A549 (cell line): ENCODE results near the gene HS6ST3. TPM values are rescaled to one million over a fixed set of nuclear protein-coding genes. Genes with fewer than 3 reads are reported as not detected.
"Not testable (repeated sequence)": the region's sequence is repeated elsewhere in the genome, so short reads cannot be mapped to it uniquely, and the experiment has no call there.

Experiments
- ATAC-seq, 2 experiments: fragments of 200-7000 bp in 1 of 2; fragments of >200 bp in 1 of 2; cut with Nextera tagmentation in 1 of 2; cut with Tn5 transposase in 1 of 2; 3 replicates each; pipeline versions ENCODE4 v1.8.0 to v1.9.1; 2018 to 2020; ENCODE audit warnings: mild to moderate bottlenecking in 1 of 2, moderate library complexity in 1 of 2
- CTCF ChIA-PET: fragments of 300-600 bp; sonication (Branson Sonifier 250); formaldehyde crosslinking; extraction: SDS; loops from one replicate; lab custom pipeline; 2021; ENCODE audit warnings: antibody characterized with exemption, inconsistent platforms; lab: Yijun Ruan, JAX
- POLR2A ChIA-PET: fragments of 350-600 bp; formaldehyde crosslinking; extraction: SDS; loops from one replicate; lab custom pipeline; 2021; ENCODE audit warnings: antibody characterized with exemption, inconsistent platforms; lab: Yijun Ruan, JAX
- DNase-seq, 2 experiments: peaks; one replicate each; pipeline versions ENCODE4 v3.0.0 to v3.0.0-alpha.2; 2011 to 2016; ENCODE audit warnings: low read depth in 1 of 2, low spot score in 1 of 2
- FAIRE-seq: peaks from 2 replicates; lab custom pipeline; 2011; peaks lifted over from hg19 to GRCh38; lab: Jason Lieb, UNC
- H3K27ac ChIP-seq, 2 experiments: fragments of >200 bp; sonication (Bioruptor Twin); formaldehyde crosslinking; 3 replicates each; pipeline ENCODE4 v1.5.1; 2016 to 2017
- H3K4me1 ChIP-seq: fragments of >200 bp; sonication (Bioruptor Twin); formaldehyde crosslinking; 3 replicates; pipeline ENCODE4 v1.6.1; 2016
- H3K4me2 ChIP-seq: fragments of >200 bp; sonication (Bioruptor Twin); formaldehyde crosslinking; 3 replicates; pipeline ENCODE4 v1.6.1; 2016
- H3K4me3 ChIP-seq: fragments of >200 bp; sonication (Bioruptor Twin); formaldehyde crosslinking; 3 replicates; pipeline ENCODE4 v1.5.1; 2016
- H3K9me3 ChIP-seq: fragments of >200 bp; sonication (Bioruptor Twin); formaldehyde crosslinking; 3 replicates; pipeline ENCODE4 v1.6.1; 2016
- BHLHE40 ChIP-seq: IDR thresholded peaks from 2 replicates; pipeline ENCODE4 v1.6.1; 2012; ENCODE audit warnings: low read depth, low read length, inconsistent platforms
- CBX8 ChIP-seq: fragments of 200-600 bp; sonication (generic); IDR thresholded peaks from 2 replicates; pipeline ENCODE4 v1.6.1; 2016
- CEBPB ChIP-seq, 2 experiments: fragments of >200 bp in 1 of 2; sonication (Bioruptor Twin) in 1 of 2; formaldehyde crosslinking in 1 of 2; IDR thresholded peaks; 2 replicates each; pipeline ENCODE4 v1.6.1; 2012 to 2016
- CHD2 ChIP-seq: fragments of 150-350 bp; IDR thresholded peaks from 2 replicates; pipeline ENCODE4 v1.6.1; 2014; ENCODE audit warnings: low read length; ENCODE audit not compliant: partially characterized antibody
- CHD4 ChIP-seq: fragments of 200-600 bp; sonication (generic); IDR thresholded peaks from 2 replicates; pipeline ENCODE4 v1.6.1; 2016; ENCODE audit warnings: antibody characterized with exemption, mild to moderate bottlenecking, borderline replicate concordance
- EHMT2 ChIP-seq: fragments of 200-600 bp; sonication (generic); IDR thresholded peaks from 2 replicates; pipeline ENCODE4 v1.6.1; 2016; ENCODE audit warnings: antibody characterized with exemption, low read depth, mild to moderate bottlenecking, moderate library complexity
- ELK1 ChIP-seq: fragments of 150-350 bp; IDR thresholded peaks from 2 replicates; pipeline ENCODE4 v1.6.1; 2014; ENCODE audit warnings: low read depth, mild to moderate bottlenecking, low read length
- EP300 ChIP-seq, 2 experiments: fragments of >200 bp; sonication (Bioruptor Twin); formaldehyde crosslinking; IDR thresholded peaks; 2 replicates in 1 of 2; 3 replicates in 1 of 2; pipeline ENCODE4 v1.6.1; 2016 to 2017
- GATA3 ChIP-seq: IDR thresholded peaks from 2 replicates; pipeline ENCODE4 v1.6.1; 2012; ENCODE audit warnings: borderline replicate concordance
- HEYL ChIP-seq: fragments of 250-450 bp; sonication (Bioruptor Pico); IDR thresholded peaks from 2 replicates; pipeline ENCODE4 v1.8.0; 2021; ENCODE audit warnings: mild to moderate bottlenecking, moderate library complexity
- HMGXB4 ChIP-seq: fragments of 250-450 bp; sonication (Bioruptor Pico); IDR thresholded peaks from 2 replicates; pipeline ENCODE4 v1.5.0; 2021; ENCODE audit warnings: mild to moderate bottlenecking, moderate library complexity, borderline replicate concordance
- HOXB5 ChIP-seq: fragments of 250-450 bp; sonication (Bioruptor Pico); IDR thresholded peaks from 2 replicates; pipeline ENCODE4 v1.5.0; 2020; ENCODE audit warnings: mild to moderate bottlenecking, moderate library complexity
- JUN ChIP-seq, 2 experiments: fragments of >200 bp; sonication (Bioruptor Twin); formaldehyde crosslinking; IDR thresholded peaks; 2 replicates in 1 of 2; 3 replicates in 1 of 2; pipeline ENCODE4 v1.6.1; 2016 to 2017
- MAFK ChIP-seq: fragments of 450-650 bp; IDR thresholded peaks from 2 replicates; pipeline ENCODE4 v1.6.1; 2014; ENCODE audit not compliant: partially characterized antibody
- MAZ ChIP-seq: fragments of 150-350 bp; IDR thresholded peaks from 2 replicates; pipeline ENCODE4 v1.6.1; 2014; ENCODE audit warnings: antibody characterized with exemption, low read depth, low read length, borderline replicate concordance
- MYC ChIP-seq: IDR thresholded peaks from 2 replicates; pipeline ENCODE4 v1.6.1; 2012; ENCODE audit warnings: mild to moderate bottlenecking, inconsistent platforms, low read length, improper control_type of control experiment, borderline replicate concordance
- NFE2L2 ChIP-seq: fragments of 150-350 bp; conservative IDR thresholded peaks from 2 replicates; pipeline ENCODE4 v1.6.1; 2014; ENCODE audit warnings: low read length
- NPAS2 ChIP-seq: fragments of 250-450 bp; sonication (Bioruptor Pico); IDR thresholded peaks from 2 replicates; pipeline ENCODE4 v1.8.0; 2022; ENCODE audit warnings: mild to moderate bottlenecking, moderate library complexity, borderline replicate concordance
- PBX3 ChIP-seq: IDR thresholded peaks from 2 replicates; pipeline ENCODE4 v1.6.1; 2012
- POLR2A ChIP-seq: IDR thresholded peaks from 2 replicates; pipeline ENCODE4 v1.6.1; 2012; ENCODE audit warnings: mild to moderate bottlenecking, low read length
- RARB ChIP-seq: fragments of 250-450 bp; sonication (Bioruptor Pico); IDR thresholded peaks from 2 replicates; pipeline ENCODE4 v1.8.0; 2021; ENCODE audit warnings: mild to moderate bottlenecking, moderate library complexity
- RCOR1 ChIP-seq: fragments of 150-350 bp; IDR thresholded peaks from 2 replicates; pipeline ENCODE4 v1.6.1; 2014; ENCODE audit warnings: antibody characterized with exemption, low read length, low read depth
- RNF2 ChIP-seq: fragments of 200-600 bp; sonication (generic); IDR thresholded peaks from 2 replicates; pipeline ENCODE4 v1.6.1; 2016; ENCODE audit warnings: low read depth, mild to moderate bottlenecking, antibody characterized with exemption, moderate library complexity, borderline replicate concordance
- TFCP2L1 ChIP-seq: fragments of 250-450 bp; sonication (Bioruptor Pico); IDR thresholded peaks from 2 replicates; pipeline ENCODE4 v1.5.0; 2021; ENCODE audit warnings: mild to moderate bottlenecking
- USF2 ChIP-seq: fragments of 450-650 bp; IDR thresholded peaks from 2 replicates; pipeline ENCODE4 v1.6.1; 2014; ENCODE audit warnings: antibody characterized with exemption
- ZC3H11A ChIP-seq: fragments of 450-650 bp; IDR thresholded peaks from 2 replicates; pipeline ENCODE4 v1.6.1; 2014; ENCODE audit warnings: antibody characterized with exemption, mild to moderate bottlenecking
- ZFP36 ChIP-seq: fragments of 450-650 bp; IDR thresholded peaks from 2 replicates; pipeline ENCODE4 v1.6.1; 2014; ENCODE audit warnings: borderline replicate concordance; ENCODE audit not compliant: partially characterized antibody
- ZSCAN20 ChIP-seq: fragments of 250-450 bp; sonication (Bioruptor Pico); IDR thresholded peaks from 2 replicates; pipeline ENCODE4 v1.8.0; 2022; ENCODE audit warnings: mild to moderate bottlenecking, moderate library complexity
- WGBS: methylation state at CpG from one replicate; pipeline ENCODE4 v1.1.6; 2017; ENCODE audit errors: missing lambda C conversion rate; 5-methylcytosine and 5-hydroxymethylcytosine counted together
- polyA plus RNA-seq, 4 experiments: library from polyadenylated mRNA; depleted of rRNA in 3 of 4; stranded (reverse); fragments of >200 nt; fragmentation: RNase III in 1 of 4; extraction: RNeasy Plus Mini Kit Qiagen cat#74134 plus additional on column Dnase treatment in 1 of 4; gene quantifications; 2 replicates in 3 of 4; 3 replicates in 1 of 4; pipeline ENCODE4 v1.2.3, GENCODE V29; 2011 to 2017

The HS6ST3 gene
- polyA plus RNA-seq, 2 of the 4 experiments (the other 2 are of a cell fraction) = not detected

GRCh38 chr13:96511587-96511986, 421.7 kb downstream of the HS6ST3 start:
- Histone ChIP-seq H3K4me1 (no peaks in the 10 kb centered on the region), H3K27ac (no peak overlapping the region)
- WGBS = 4% methylated on average over 2 of the region's 2 CpGs
- FAIRE-seq = no peak
- TF ChIP-seq MAFK (no peak), JUN (IDR thresholded peaks at IDR 0.05) (no peak), MAZ (no peak), EP300 (IDR thresholded peaks at IDR 0.05) (no peak)
- TF ChIP-seq, all 56 proteins: peak for 0
- Histone ChIP-seq H3K9me3 (no peaks in the 10 kb centered on the region), H3K4me2 (no peak overlapping the region), H3K4me3 (no peak overlapping the region)
- ChIA-PET POLR2A (no interaction called here), CTCF (no interaction called here)
- DNase-seq (no peak), ATAC-seq (no peak)

- ChIA-PET CTCF (no interaction called here), POLR2A (no interaction called here)
- no peak for FAIRE-seq
- Histone ChIP-seq H3K4me1 (no peaks in the 10 kb centered on the region), H3K4me3 (no peak overlapping the region), H3K9me3 (no peaks in the 10 kb centered on the region), H3K4me2 (no peak overlapping the region), H3K27ac (no peak overlapping the region)
- WGBS = 6% methylated on average over 1 of the region's 1 CpG
- TF ChIP-seq HMGXB4 (no peak), RNF2 (no peak), POLR2A (no peak), MYC (no peak), CEBPB (IDR thresholded peaks at IDR 0.05) (no peak), RCOR1 (no peak), HOXB5 (CRISPR knock-in tag) (no peak), NFE2L2 (no peak), PBX3 (no peak), ZSCAN20 (CRISPR knock-in tag) (no peak), CHD4 (no peak), CBX8 (no peak), NPAS2 (CRISPR knock-in tag) (no peak), EHMT2 (no peak)
- no peak for ATAC-seq
- no peak for DNase-seq
Observed at GRCh38 chr13:96519380-96519779, 429.5 kb downstream of the HS6ST3 start.

GRCh38 chr13:96524398-96525020, 434.6 kb downstream of the HS6ST3 start:
- H3K4me3 ChIP-seq, FAIRE-seq, DNase-seq, CTCF ChIA-PET, POLR2A ChIA-PET, H3K4me1 ChIP-seq, ATAC-seq, H3K9me3 ChIP-seq, H3K4me2 ChIP-seq, H3K27ac ChIP-seq: not testable (repeated sequence)
- WGBS = 11% methylated on average over 4 of the region's 11 CpGs

- Histone ChIP-seq H3K4me3 (no peak overlapping the region), H3K4me1 (no peaks in the 10 kb centered on the region), H3K27ac (no peak overlapping the region), H3K9me3 (no peaks in the 10 kb centered on the region), H3K4me2 (no peak overlapping the region)
- ChIA-PET POLR2A (no interaction called here), CTCF (no interaction called here)
- WGBS = 2% methylated on average over 2 of the region's 2 CpGs
- ATAC-seq (no peak), FAIRE-seq (no peak), DNase-seq (no peak)
- TF ChIP-seq RARB (CRISPR knock-in tag) (no peak), TFCP2L1 (CRISPR knock-in tag) (no peak), USF2 (no peak), CHD4 (no peak), BHLHE40 (no peak), GATA3 (no peak), ELK1 (no peak), MYC (no peak), CHD2 (no peak), POLR2A (no peak), CEBPB (IDR thresholded peaks at IDR 0.05) (no peak), NFE2L2 (no peak), ZC3H11A (no peak), HEYL (CRISPR knock-in tag) (no peak), JUN (IDR thresholded peaks at IDR 0.05) (no peak), ZFP36 (no peak), CBX8 (no peak)
Observed at GRCh38 chr13:96525715-96526114, 435.8 kb downstream of the HS6ST3 start.
